H1 (cell line): Measurements from ENCODE around the gene FCN3. TPM values are rescaled to one million over a fixed set of nuclear protein-coding genes. Genes with fewer than 3 reads are reported as not detected.
A peak's percentile ranks its signal among the peaks of the same experiment; 100 is the strongest.

Experiments
- CTCF ChIA-PET: fragments of 300-600 bp; sonication (Branson Sonifier 250); formaldehyde crosslinking; loops from one replicate; lab custom pipeline; 2021; ENCODE audit not compliant: partially characterized antibody; lab: Charles Lee
- POLR2A ChIA-PET: fragments of 300-600 bp; sonication (Branson Sonifier 250); formaldehyde crosslinking; loops from one replicate; lab custom pipeline; 2021; ENCODE audit warnings: inconsistent platforms; ENCODE audit not compliant: partially characterized antibody; lab: Charles Lee
- DNase-seq, 2 experiments: peaks; one replicate each; pipeline versions ENCODE4 v3.0.0 to v3.0.0-alpha.2; 2010 to 2022; ENCODE audit warnings: low spot score in 2 of 2, low read depth in 1 of 2, mixed read lengths in 1 of 2
- FAIRE-seq: peaks from 2 replicates; lab custom pipeline; 2011; peaks lifted over from hg19 to GRCh38; lab: Jason Lieb, UNC
- H2AFZ ChIP-seq: 2 replicates; pipeline ENCODE4 v1.8.1; 2012; ENCODE audit warnings: low read length, inconsistent platforms
- H2AK5ac ChIP-seq: 2 replicates; pipeline ENCODE4 v1.6.1; 2013; ENCODE audit warnings: low read depth, low read length
- H2BK120ac ChIP-seq: replicated peaks from 2 replicates; pipeline ENCODE3; 2013; ENCODE audit warnings: low read depth, low read length, inconsistent platforms
- H2BK12ac ChIP-seq: 2 replicates; pipeline ENCODE4 v1.6.1; 2013; ENCODE audit warnings: low read depth, low read length
- H2BK15ac ChIP-seq: 2 replicates; pipeline ENCODE4 v1.6.1; 2013; ENCODE audit warnings: low read length
- H2BK20ac ChIP-seq: 2 replicates; pipeline ENCODE4 v1.6.1; 2013; ENCODE audit warnings: low read length
- H2BK5ac ChIP-seq: 2 replicates; pipeline ENCODE4 v1.6.1; 2013; ENCODE audit warnings: low read depth, low read length
- H3K14ac ChIP-seq: 2 replicates; pipeline ENCODE4 v1.6.1; 2013; ENCODE audit warnings: inconsistent platforms; ENCODE audit not compliant: insufficient read length
- H3K18ac ChIP-seq: 2 replicates; pipeline ENCODE4 v1.6.1; 2013; ENCODE audit warnings: low read length; ENCODE audit errors: extremely low read depth
- H3K23ac ChIP-seq: 2 replicates; pipeline ENCODE4 v1.6.1; 2013; ENCODE audit warnings: inconsistent platforms; ENCODE audit not compliant: insufficient read length
- H3K23me2 ChIP-seq: 2 replicates; pipeline ENCODE4 v1.6.1; 2013; ENCODE audit warnings: low read depth, low read length
- H3K27ac ChIP-seq: 2 replicates; pipeline ENCODE4 v1.6.1; 2011; ENCODE audit warnings: low read depth, low read length, inconsistent platforms
- H3K27me3 ChIP-seq, 4 experiments: replicated peaks in 1 of 4; 1 replicate in 1 of 4; 2 replicates in 3 of 4; pipeline versions ENCODE4 v1.6.1 to v1.8.1; 2011 to 2013; ENCODE audit warnings: low read length in 3 of 4, mild to moderate bottlenecking in 3 of 4, inconsistent platforms in 2 of 4, mixed read lengths in 2 of 4, moderate library complexity in 1 of 4; ENCODE audit not compliant: control insufficient read depth in 3 of 4, insufficient read depth in 3 of 4; ENCODE audit errors: extremely low read depth in 1 of 4
- H3K36me3 ChIP-seq, 4 experiments: 2 replicates each; pipeline versions ENCODE4 v1.6.1 to v1.8.1; 2011 to 2013; ENCODE audit warnings: mild to moderate bottlenecking in 4 of 4, low read length in 3 of 4, moderate library complexity in 2 of 4, control low read depth in 1 of 4, inconsistent platforms in 1 of 4; ENCODE audit not compliant: insufficient read depth in 4 of 4, control insufficient read depth in 2 of 4
- H3K4ac ChIP-seq: replicated peaks from 2 replicates; pipeline ENCODE3; 2013; ENCODE audit warnings: low read length, low read depth, mixed read lengths, inconsistent platforms; ENCODE audit not compliant: insufficient read length
- H3K4me1 ChIP-seq, 4 experiments: replicated peaks in 1 of 4; 1 replicate in 1 of 4; 2 replicates in 3 of 4; pipeline versions ENCODE4 v1.6.1 to v1.8.1; 2011 to 2013; ENCODE audit warnings: low read length in 3 of 4, inconsistent platforms in 2 of 4, mixed read lengths in 1 of 4; ENCODE audit not compliant: insufficient read depth in 4 of 4, control insufficient read depth in 3 of 4
- H3K4me2 ChIP-seq, 2 experiments: 2 replicates each; pipeline versions ENCODE4 v1.6.1 to v1.8.1; 2011 to 2013; ENCODE audit warnings: low read depth in 2 of 2, low read length in 2 of 2, control low read depth in 1 of 2, inconsistent platforms in 1 of 2, mild to moderate bottlenecking in 1 of 2; ENCODE audit not compliant: insufficient read depth in 1 of 2
- H3K4me3 ChIP-seq, 4 experiments: fragments of 200-600, 300-600 bp in 1 of 4; sonication (generic), shearing (Covaris generic), sonication (Bioruptor Twin) in 1 of 4; 2 replicates each; pipeline versions ENCODE4 v1.5.1 to v1.8.1; 2011 to 2016; ENCODE audit warnings: low read length in 4 of 4, low read depth in 3 of 4, control low read depth in 2 of 4, inconsistent platforms in 2 of 4, mild to moderate bottlenecking in 2 of 4, mixed read lengths in 1 of 4, moderate library complexity in 1 of 4; ENCODE audit not compliant: insufficient read depth in 2 of 4; ENCODE audit errors: extremely low read depth in 1 of 4
- H3K56ac ChIP-seq: replicated peaks from 2 replicates; pipeline ENCODE3; 2013; ENCODE audit warnings: low read depth, mild to moderate bottlenecking, mixed read lengths, low read length, inconsistent platforms; ENCODE audit not compliant: insufficient read length
- H3K79me1 ChIP-seq: 2 replicates; pipeline ENCODE4 v1.6.1; 2013; ENCODE audit warnings: low read depth, low read length, control low read depth
- H3K79me2 ChIP-seq, 2 experiments: 2 replicates each; pipeline versions ENCODE4 v1.6.1 to v1.8.1; 2012 to 2013; ENCODE audit warnings: low read length in 2 of 2, mild to moderate bottlenecking in 2 of 2, inconsistent platforms in 1 of 2; ENCODE audit not compliant: insufficient read depth in 2 of 2, control insufficient read depth in 1 of 2
- H3K9ac ChIP-seq, 4 experiments: replicated peaks in 1 of 4; 1 replicate in 1 of 4; 2 replicates in 3 of 4; pipeline versions ENCODE4 v1.6.1 to v1.8.1; 2011 to 2013; ENCODE audit warnings: low read depth in 3 of 4, low read length in 3 of 4, control low read depth in 2 of 4, mild to moderate bottlenecking in 2 of 4, moderate library complexity in 2 of 4, inconsistent platforms in 1 of 4; ENCODE audit errors: extremely low read depth in 1 of 4
- H3K9me3 ChIP-seq, 2 experiments: 2 replicates each; pipeline versions ENCODE4 v1.6.1 to v1.8.1; 2012 to 2013; ENCODE audit warnings: mild to moderate bottlenecking in 2 of 2, moderate library complexity in 2 of 2, control low read depth in 1 of 2, inconsistent platforms in 1 of 2, low read depth in 1 of 2, low read length in 1 of 2, mixed read lengths in 1 of 2; ENCODE audit not compliant: insufficient read depth in 2 of 2
- H4K20me1 ChIP-seq, 2 experiments: replicated peaks in 1 of 2; 2 replicates each; pipeline versions ENCODE3 to v1.8.1; 2011 to 2013; ENCODE audit warnings: inconsistent platforms in 2 of 2, low read length in 2 of 2, mild to moderate bottlenecking in 1 of 2; ENCODE audit not compliant: insufficient read depth in 2 of 2, control insufficient read depth in 1 of 2
- H4K5ac ChIP-seq: 2 replicates; pipeline ENCODE4 v1.6.1; 2013; ENCODE audit warnings: low read length, low read depth, mixed read lengths, inconsistent platforms; ENCODE audit not compliant: insufficient read length
- H4K8ac ChIP-seq: 2 replicates; pipeline ENCODE4 v1.8.0; 2013; ENCODE audit warnings: mild to moderate bottlenecking, moderate library complexity, low read length, inconsistent platforms; ENCODE audit not compliant: insufficient read depth; ENCODE audit errors: extremely low read depth
- H4K91ac ChIP-seq: replicated peaks from 2 replicates; pipeline ENCODE3; 2013; ENCODE audit warnings: low read length, mixed read lengths, inconsistent platforms; ENCODE audit not compliant: insufficient read length
- CREB1 ChIP-seq: IDR thresholded peaks from 2 replicates; pipeline ENCODE4 v1.6.1; 2012; ENCODE audit warnings: inconsistent platforms
- EGR1 ChIP-seq: IDR thresholded peaks from 2 replicates; pipeline ENCODE4 v1.6.1; 2011; ENCODE audit warnings: low read depth, low read length, borderline replicate concordance
- EP300 ChIP-seq, 2 experiments: IDR thresholded peaks; 1 replicate in 1 of 2; 2 replicates in 1 of 2; pipeline ENCODE4 v1.6.1; 2011 to 2012; ENCODE audit warnings: low read depth in 2 of 2, low read length in 2 of 2, mild to moderate bottlenecking in 2 of 2, borderline replicate concordance in 1 of 2, inconsistent platforms in 1 of 2, moderate library complexity in 1 of 2
- FOSL1 ChIP-seq: IDR thresholded peaks from 2 replicates; pipeline ENCODE4 v1.6.1; 2011; ENCODE audit warnings: mild to moderate bottlenecking, low read depth, low read length, moderate library complexity; ENCODE audit not compliant: insufficient read depth
- NANOG ChIP-seq: IDR thresholded peaks from 2 replicates; pipeline ENCODE4 v1.6.1; 2011; ENCODE audit warnings: low read length, low read depth, mild to moderate bottlenecking, inconsistent platforms; ENCODE audit not compliant: insufficient read depth, poor library complexity, severe bottlenecking
- RBBP5 ChIP-seq: IDR thresholded peaks from 2 replicates; pipeline ENCODE4 v1.7.1; 2012; ENCODE audit warnings: low read depth, mild to moderate bottlenecking, inconsistent platforms, low read length, moderate library complexity, borderline replicate concordance
- whole genome bisulfite sequencing, 2 experiments: shearing (Covaris generic) in 1 of 2; methylation state at CpG; one replicate each; pipeline versions ENCODE4 v1.1.6 to v1.1.7; 2013 to 2015; ENCODE audit warnings: low lambda C conversion rate in 2 of 2, mixed read lengths in 2 of 2, inconsistent platforms in 1 of 2, low coverage in 1 of 2, missing lambda C conversion rate in 1 of 2; ENCODE audit not compliant: insufficient replicate concordance in 2 of 2, insufficient coverage in 1 of 2, insufficient read length in 1 of 2; ENCODE audit errors: extremely low coverage in 1 of 2, missing lambda C conversion rate in 1 of 2; 5-methylcytosine and 5-hydroxymethylcytosine counted together
- polyA plus RNA-seq, 7 experiments: library from polyadenylated mRNA; depleted of rRNA in 3 of 7; stranded (reverse) in 5 of 7; unstranded in 2 of 7; fragments of >200 nt in 5 of 7; fragments of 200-250 nt in 2 of 7; gene quantifications; 1 replicate in 5 of 7; 2 replicates in 1 of 7; 4 replicates in 1 of 7; pipeline versions ENCODE4 v1.2.1 to v1.2.3, GENCODE V29; 2011 to 2013; ENCODE audit warnings: missing spikeins in 2 of 7, mixed read lengths in 2 of 7
- total RNA-seq: library from RNA; stranded (reverse); fragmentation: NEBNext Ultra II Directional; extraction: Animal tissue kit (Norgen Biotek cat#: 25700); gene quantifications from 2 replicates; pipeline ENCODE4 v1.2.1, GENCODE V29; 2021

FCN3 gene
- total and polyA plus RNA-seq, 2 of the 8 experiments (the other 6 are each of a cell fraction or from before 2014, with no cell fraction given), result 0.30 to 0.57 TPM

- WGBS, 2 experiments, result 90% methylated on average over 5 of the region's 5 CpGs; no CpG with 5 or more reads in 1 of the 2 experiments
- POLR2A ChIA-PET, result interaction anchor here (1.4 to 10.3 kb wide), 2 partner anchors 6 to 10 kb away, joined by 4 to 101 read pairs; no protein-coding TSS in a partner anchor
- CTCF ChIA-PET, result interaction anchor here (0.5 to 28.8 kb wide), 13 partner anchors 9 to 559 kb away, joined by 3 to 625 read pairs (median 17); partner anchors contain the start of genes CD164L2, FCN3, GPR3 and MAP3K6
- no peak for TF ChIP-seq NANOG
- no peak for TF ChIP-seq EGR1
- no peak for TF ChIP-seq EP300 (IDR thresholded peaks at IDR 0.05; ENCODE audit: borderline replicate concordance in 1 of 2, low read depth in 2 of 2, low read length in 2 of 2)
- TF ChIP-seq RBBP5, result no peak
- TF ChIP-seq CREB1, result no peak
- TF ChIP-seq FOSL1, result no peak
These were observed 15.7 kb downstream of the FCN3 start for GRCh38 chr1:27358928-27359313.

More at GRCh38 chr1:27358928-27359313, 15.7 kb downstream of the FCN3 start:
- Histone ChIP-seq H3K14ac (no peak overlapping the region), H2AFZ (no peak overlapping the region), H3K9me3 (no peaks in the 10 kb centered on the region), H3K56ac (no peak overlapping the region), H4K8ac (no peak overlapping the region), H2AK5ac (0 out of 2 replicates have a peak overlapping the region, but pooled peaks have one; percentile 46), H3K27ac (no peak overlapping the region), H3K79me2 (no peaks in the 10 kb centered on the region), H3K36me3 (no peaks in the 10 kb centered on the region), H4K20me1 (peaks cover 0 to 10% of the 10 kb centered on the region in 2 experiments), H3K4ac (no peak overlapping the region), H3K79me1 (no peaks in the 10 kb centered on the region), H3K4me3 (no peak overlapping the region), H2BK20ac (no peak overlapping the region), H3K18ac (no peak overlapping the region), H3K4me2 (no peak overlapping the region; a peak in 1 of 4 replicates), H2BK5ac (no peak overlapping the region), H3K23ac (no peak overlapping the region), H2BK120ac (no peak overlapping the region), H3K9ac (no peak overlapping the region), H2BK15ac (peak overlapping the region; percentile 72; the same call in 1 of the 2 replicates), H3K27me3 (peaks cover 12 to 47% (median 36%) of the 10 kb centered on the region in 4 experiments), H4K91ac (no peak overlapping the region), H4K5ac (no peak overlapping the region), H2BK12ac (no peak overlapping the region), H3K23me2 (peaks cover 14% of the 10 kb centered on the region), H3K4me1 (peaks cover 0 to 14% (median 7%) of the 10 kb centered on the region in 4 experiments; a peak in 6 of 7 replicates)
- FAIRE-seq, result no peak
- no peak for DNase-seq
